CD14-positive monocyte (primary cell): ENCODE data around the gene FAIM2. TPM values are rescaled to one million over a fixed set of nuclear protein-coding genes. Genes with fewer than 3 reads are reported as not detected.

Experiments used
- DNase-seq, 3 donors: peaks; one replicate each; pipeline ENCODE4 v3.0.0-alpha.2; 2011 to 2022
- H2AFZ ChIP-seq: 2 replicates; pipeline ENCODE4 v1.6.0; 2012; ENCODE audit warnings: mild to moderate bottlenecking, low read depth, low read length, inconsistent platforms; ENCODE audit not compliant: insufficient read depth, poor library complexity, severe bottlenecking
- H3K27ac ChIP-seq, 2 donors: 1 replicate in 1 of 2; 2 replicates in 1 of 2; pipeline ENCODE4 v1.5.1; 2012 to 2013; ENCODE audit warnings: low read length in 2 of 2, control low read depth in 1 of 2, inconsistent platforms in 1 of 2, low read depth in 1 of 2, mild to moderate bottlenecking in 1 of 2
- H3K27me3 ChIP-seq, 2 donors: one replicate each; pipeline versions ENCODE4 v1.6.0 to v1.6.1; 2011 to 2013; ENCODE audit warnings: low read length in 2 of 2; ENCODE audit not compliant: control insufficient read depth in 2 of 2, insufficient read depth in 2 of 2
- H3K36me3 ChIP-seq, 2 donors: replicated peaks in 1 of 2; 1 replicate in 1 of 2; 2 replicates in 1 of 2; pipeline versions ENCODE4 v1.5.1 to v1.6.1; 2012 to 2013; ENCODE audit warnings: low read length in 2 of 2, control low read depth in 1 of 2, inconsistent platforms in 1 of 2, mild to moderate bottlenecking in 1 of 2; ENCODE audit not compliant: insufficient read depth in 2 of 2, control insufficient read depth in 1 of 2
- H3K4me1 ChIP-seq, 2 donors: 1 replicate in 1 of 2; 2 replicates in 1 of 2; pipeline versions ENCODE4 v1.5.1 to v1.6.1; 2012 to 2013; ENCODE audit warnings: low read length in 2 of 2, control low read depth in 1 of 2, inconsistent platforms in 1 of 2, mild to moderate bottlenecking in 1 of 2, moderate library complexity in 1 of 2; ENCODE audit not compliant: insufficient read depth in 2 of 2, control insufficient read depth in 1 of 2
- H3K4me2 ChIP-seq: replicated peaks from 2 replicates; pipeline ENCODE3; 2012; ENCODE audit warnings: low read length, moderate library complexity, mild to moderate bottlenecking; ENCODE audit not compliant: poor library complexity, severe bottlenecking; ENCODE audit errors: extremely low read depth
- H3K4me3 ChIP-seq, 3 experiments: fragments of 200-600 bp in 1 of 3; sonication (generic) in 1 of 3; replicated peaks in 1 of 3; 1 replicate in 2 of 3; 2 replicates in 1 of 3; pipeline ENCODE4 v1.5.1; 2011 to 2013; ENCODE audit warnings: low read length in 3 of 3, mild to moderate bottlenecking in 3 of 3, control low read depth in 2 of 3, low read depth in 2 of 3, inconsistent platforms in 1 of 3, moderate library complexity in 1 of 3
- H3K79me2 ChIP-seq: 2 replicates; pipeline ENCODE4 v1.6.0; 2012; ENCODE audit warnings: mild to moderate bottlenecking, control low read depth, inconsistent platforms, low read length, moderate library complexity; ENCODE audit not compliant: insufficient read depth
- H3K9ac ChIP-seq: 2 replicates; pipeline ENCODE4 v1.6.0; 2017; ENCODE audit warnings: low read length, mild to moderate bottlenecking; ENCODE audit not compliant: insufficient read depth, poor library complexity, severe bottlenecking
- H3K9me3 ChIP-seq, 2 donors: replicated peaks in 1 of 2; 1 replicate in 1 of 2; 2 replicates in 1 of 2; pipeline versions ENCODE4 v1.5.1 to v1.6.1; 2012 to 2013; ENCODE audit warnings: low read length in 2 of 2, control low read depth in 1 of 2; ENCODE audit not compliant: control insufficient read depth in 1 of 2, insufficient read depth in 1 of 2
- H4K20me1 ChIP-seq: 2 replicates; pipeline ENCODE4 v1.6.0; 2012; ENCODE audit warnings: mild to moderate bottlenecking, low read length, control low read depth, moderate library complexity; ENCODE audit not compliant: insufficient read depth
- H3K27ac Mint-ChIP-seq, 7 donors: one replicate each; pipeline ENCODE4 v1.8.0; 2020; ENCODE audit warnings: mild to moderate bottlenecking in 7 of 7, mixed read lengths in 7 of 7, moderate library complexity in 6 of 7, inconsistent platforms in 2 of 7
- H3K27me3 Mint-ChIP-seq, 3 donors: one replicate each; pipeline ENCODE4 v1.8.0; 2021 to 2022; ENCODE audit warnings: low read depth in 3 of 3, mild to moderate bottlenecking in 3 of 3, mixed read lengths in 3 of 3, moderate library complexity in 3 of 3, inconsistent platforms in 1 of 3
- H3K36me3 Mint-ChIP-seq, 2 donors: one replicate each; pipeline ENCODE4 v1.8.0; 2020; ENCODE audit warnings: mixed read lengths in 2 of 2, inconsistent platforms in 1 of 2, mild to moderate bottlenecking in 1 of 2
- H3K4me1 Mint-ChIP-seq: one replicate; pipeline ENCODE4 v1.8.0; 2020; ENCODE audit warnings: mild to moderate bottlenecking, mixed read lengths
- H3K4me3 Mint-ChIP-seq, 2 donors: one replicate each; pipeline ENCODE4 v1.8.0; 2020; ENCODE audit warnings: mild to moderate bottlenecking in 2 of 2, mixed read lengths in 2 of 2, moderate library complexity in 1 of 2
- H3K9me3 Mint-ChIP-seq, 7 donors: one replicate each; pipeline ENCODE4 v1.8.0; 2020 to 2022; ENCODE audit warnings: mixed read lengths in 7 of 7, mild to moderate bottlenecking in 6 of 7, moderate library complexity in 6 of 7, inconsistent platforms in 2 of 7
- WGBS: methylation state at CpG from one replicate; pipeline ENCODE4 v1.1.5; 2013; ENCODE audit warnings: missing lambda C conversion rate; ENCODE audit not compliant: insufficient coverage; 5-methylcytosine and 5-hydroxymethylcytosine counted together
- intact Hi-C, 2 donors: fragments of 100-400 bp; cut with micrococcal nuclease; formaldehyde crosslinking; loops; one replicate each; pipeline versions ENCODE4 v1.15.0 to v1.15.1; 2023
- polyA plus RNA-seq, 3 donors: library from polyadenylated mRNA; depleted of rRNA in 1 of 3; unstranded in 2 of 3; stranded (reverse) in 1 of 3; fragments of 300-500 nt in 2 of 3; fragments of >200 nt in 1 of 3; fragmentation: Illumina TruSeq in 2 of 3; gene quantifications; 1 replicate in 2 of 3; 2 replicates in 1 of 3; pipeline ENCODE4 v1.2.3, GENCODE V29; 2012 to 2021
- TF ChIP-seq, protein P1 (sequence below): fragments of 200-600 bp; IDR thresholded peaks from one replicate; pipeline ENCODE4 v1.8.0; 2022; ENCODE audit warnings: antibody characterized with exemption, mild to moderate bottlenecking

The FAIM2 gene
- polyA plus RNA-seq, 3 donors, result not detected

DNA sequence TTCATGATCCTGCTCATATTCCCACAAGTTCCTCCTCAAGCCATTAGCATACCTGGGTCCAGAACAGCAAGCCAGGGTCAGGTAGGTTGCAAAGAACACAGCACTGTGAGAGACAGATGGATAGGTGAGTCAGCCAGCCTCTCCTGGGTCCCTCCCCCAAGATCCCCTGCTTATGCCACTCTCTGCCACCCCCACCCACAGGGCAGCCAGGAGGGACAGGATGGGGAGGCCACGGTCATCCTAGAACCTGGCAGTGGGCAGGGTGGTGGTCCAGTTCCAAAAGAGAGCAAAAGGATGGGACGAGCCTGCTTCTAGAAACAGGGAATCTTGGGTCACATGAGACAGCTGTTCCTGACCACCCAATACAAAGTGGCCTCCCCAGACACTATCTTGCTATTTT, 12.7 kb downstream of the FAIM2 start:
- H3K9ac ChIP-seq, result no peak overlapping the region
- no peak overlapping the region for H2AFZ ChIP-seq
- DNase-seq, result no peak
- Mint-ChIP-seq H3K36me3 (no peaks in the 10 kb centered on the region), H3K9me3 (no peaks in the 10 kb centered on the region), H3K4me1 (no peaks in the 10 kb centered on the region), H3K27ac (peak overlapping the region in 1 of 7 donors; percentile 23), H3K4me3 (no peak overlapping the region), H3K27me3 (peaks cover 10 to 20% (median 15%) of the 10 kb centered on the region in 3 donors)
- no peak overlapping the region for H3K4me2 ChIP-seq
- H3K4me1 ChIP-seq, result no peaks in the 10 kb centered on the region
- H3K27me3 ChIP-seq, result no peaks in the 10 kb centered on the region
- H3K9me3 ChIP-seq, result no peaks in the 10 kb centered on the region
- WGBS, result 60% methylated on average over 1 of the region's 2 CpGs
- TF ChIP-seq, protein P1, sequence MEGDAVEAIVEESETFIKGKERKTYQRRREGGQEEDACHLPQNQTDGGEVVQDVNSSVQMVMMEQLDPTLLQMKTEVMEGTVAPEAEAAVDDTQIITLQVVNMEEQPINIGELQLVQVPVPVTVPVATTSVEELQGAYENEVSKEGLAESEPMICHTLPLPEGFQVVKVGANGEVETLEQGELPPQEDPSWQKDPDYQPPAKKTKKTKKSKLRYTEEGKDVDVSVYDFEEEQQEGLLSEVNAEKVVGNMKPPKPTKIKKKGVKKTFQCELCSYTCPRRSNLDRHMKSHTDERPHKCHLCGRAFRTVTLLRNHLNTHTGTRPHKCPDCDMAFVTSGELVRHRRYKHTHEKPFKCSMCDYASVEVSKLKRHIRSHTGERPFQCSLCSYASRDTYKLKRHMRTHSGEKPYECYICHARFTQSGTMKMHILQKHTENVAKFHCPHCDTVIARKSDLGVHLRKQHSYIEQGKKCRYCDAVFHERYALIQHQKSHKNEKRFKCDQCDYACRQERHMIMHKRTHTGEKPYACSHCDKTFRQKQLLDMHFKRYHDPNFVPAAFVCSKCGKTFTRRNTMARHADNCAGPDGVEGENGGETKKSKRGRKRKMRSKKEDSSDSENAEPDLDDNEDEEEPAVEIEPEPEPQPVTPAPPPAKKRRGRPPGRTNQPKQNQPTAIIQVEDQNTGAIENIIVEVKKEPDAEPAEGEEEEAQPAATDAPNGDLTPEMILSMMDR, result no peak
- no peaks in the 10 kb centered on the region for H3K79me2 ChIP-seq
- no peak overlapping the region for H3K4me3 ChIP-seq
- no peaks in the 10 kb centered on the region for H4K20me1 ChIP-seq
- intact Hi-C loops, result no loop called here
- H3K36me3 ChIP-seq, result no peaks in the 10 kb centered on the region
- H3K27ac ChIP-seq, result no peak overlapping the region

DNA sequence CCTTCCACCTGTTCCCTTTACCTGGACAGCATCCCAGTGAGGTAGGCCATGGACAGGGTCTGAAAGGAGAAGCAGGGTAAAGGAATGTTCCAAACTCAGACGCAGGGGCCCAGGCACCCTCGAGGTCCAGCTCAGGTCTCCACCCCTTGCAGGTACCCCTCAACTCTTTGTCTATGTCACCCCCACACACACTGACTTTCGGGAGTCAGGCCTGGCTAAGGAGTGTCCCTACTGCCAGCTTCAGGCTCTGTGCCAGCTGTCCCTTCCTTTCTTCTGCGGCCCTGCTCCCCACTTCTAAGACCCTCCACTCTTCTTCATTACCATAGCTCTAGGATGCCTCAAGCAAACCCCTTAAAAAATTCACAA, 13.6 kb downstream of the FAIM2 start:
- Histone ChIP-seq H3K27me3 (no peaks in the 10 kb centered on the region), H3K4me2 (no peak overlapping the region), H2AFZ (no peak overlapping the region), H3K9me3 (no peaks in the 10 kb centered on the region), H4K20me1 (no peaks in the 10 kb centered on the region), H3K4me1 (no peaks in the 10 kb centered on the region), H3K9ac (no peak overlapping the region), H3K79me2 (no peaks in the 10 kb centered on the region), H3K27ac (no peak overlapping the region), H3K4me3 (no peak overlapping the region), H3K36me3 (no peaks in the 10 kb centered on the region)
- Mint-ChIP-seq H3K27me3 (peaks cover 14 to 24% (median 19%) of the 10 kb centered on the region in 3 donors), H3K27ac (no peak overlapping the region), H3K36me3 (no peaks in the 10 kb centered on the region), H3K4me1 (no peaks in the 10 kb centered on the region), H3K9me3 (no peaks in the 10 kb centered on the region), H3K4me3 (no peak overlapping the region)
- TF ChIP-seq, protein P1, result no peak
- DNase-seq, result no peak
- 79% methylated on average over 2 of the region's 4 CpGs for WGBS
- intact Hi-C loops, result no loop called here
